ENCODE results near the gene SLC16A7.

DNA sequence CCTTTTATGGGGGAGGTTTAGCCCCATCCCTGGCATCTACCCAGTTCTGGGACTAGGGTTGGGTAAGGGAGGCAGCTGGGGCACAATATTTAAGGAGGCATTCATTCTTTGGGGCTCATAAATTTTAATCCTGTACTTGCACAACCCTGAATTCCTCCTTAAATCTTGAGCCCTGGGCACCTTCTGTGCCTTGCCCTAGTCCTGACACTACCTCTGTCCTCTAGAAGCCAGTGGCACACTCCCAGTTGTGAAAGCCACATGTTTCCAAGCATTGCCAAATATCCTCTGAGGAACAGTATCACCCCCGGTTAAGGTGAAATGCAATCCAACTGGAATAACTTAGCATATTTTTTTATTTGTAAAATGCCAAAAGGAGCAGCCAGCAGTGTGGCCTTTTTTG, 36.6 kb downstream of the SLC16A7 start:
- TF ChIP-seq EZH2phosphoT487 (IDR thresholded peaks at IDR 0.05; ENCODE audit: insufficient read depth, low read depth) (no peak), EZH2 (IDR thresholded peaks at IDR 0.05; ENCODE audit: insufficient read depth, poor library complexity, severe bottlenecking) (no peak)
